K562 treated with DMSO at 1 percent for 12 hours (cell line): Measurements from ENCODE around the gene TCF25. TPM values are rescaled to one million over a fixed set of nuclear protein-coding genes. Genes with fewer than 3 reads are reported as not detected.

Source experiments
- total RNA-seq: library from RNA; unstranded; fragments of 300-600 nt; gene quantifications from 2 replicates; pipeline ENCODE4 v1.2.3, GENCODE V29; 2022; ENCODE audit not compliant: insufficient read depth

Gene TCF25
- 93.5 and 123 TPM in 2 replicates for total RNA-seq

GRCh38 chr16:89873109-89873971, at the start of gene TCF25:
TCF25 (plus strand) TSS chr16:89873592; CDS start chr16:89873668, 76 bp downstream.

GRCh38 chr16:89828199-89828869, 45.1 kb upstream of the TCF25 start, which contains the start of gene SPIRE2:
SPIRE2 (plus strand) TSS chr16:89828475; CDS start chr16:89828551, 76 bp downstream.

GRCh38 chr16:89918453-89919347, 45.3 kb downstream of the TCF25 start, which contains the start of gene MC1R:
MC1R (plus strand) TSS chr16:89918862; CDS start chr16:89919259, 397 bp downstream.

GRCh38 chr16:89922884-89923639, 49.7 kb downstream of the TCF25 start, which contains the start of gene TUBB3:
TUBB3 (plus strand) TSS chr16:89923342; CDS start chr16:89923402, 60 bp downstream.

Other genes with a start within 250 kb of the TCF25 start
- 68.6 and 80.1 TPM in 2 replicates for gene CHMP1A, start 215.9 kb upstream of the TCF25 start, total RNA-seq
- 6.8 and 13.6 TPM in 2 replicates for gene SPATA33, start 215.8 kb upstream of the TCF25 start, total RNA-seq
- gene CDK10, start 186.9 kb upstream of the TCF25 start, total RNA-seq = 26.6 and 30.6 TPM in 2 replicates
- gene SPATA2L, start 171.9 kb upstream of the TCF25 start, total RNA-seq = 14.1 and 23.0 TPM in 2 replicates
- 11.6 and 16.6 TPM in 2 replicates for gene VPS9D1, start 152.7 kb upstream of the TCF25 start, total RNA-seq
- gene ZNF276, start 152.1 kb upstream of the TCF25 start, total RNA-seq = 10.0 and 23.6 TPM in 2 replicates
- gene FANCA, start 56.9 kb upstream of the TCF25 start, total RNA-seq = 32.5 and 48.1 TPM in 2 replicates
- gene SPIRE2, start 45.1 kb upstream of the TCF25 start, total RNA-seq = 7.4 and 11.7 TPM in 2 replicates
- 4.5 and 10.8 TPM in 2 replicates for gene MC1R, start 45.3 kb downstream of the TCF25 start, total RNA-seq
- 16.8 and 20.2 TPM in 2 replicates for gene TUBB3, start 49.8 kb downstream of the TCF25 start, total RNA-seq
- 53.0 and 82.8 TPM in 2 replicates for gene DEF8, start 75.2 kb downstream of the TCF25 start, total RNA-seq
- 5.0 and 13.4 TPM in 2 replicates for gene DBNDD1, start 145.9 kb downstream of the TCF25 start, total RNA-seq
- not detected in 2 replicates for gene PRDM7, start 203.7 kb downstream of the TCF25 start, total RNA-seq